ENCODE measurements around the gene SLC7A8. TPM values are rescaled to one million over a fixed set of nuclear protein-coding genes. Genes with fewer than 3 reads are reported as not detected.

Gene SLC7A8
- polyA plus RNA-seq, 1 donor (not counting 4 experiments of a cell fraction or from before 2014, with no cell fraction given), result 29.1 TPM

DNA sequence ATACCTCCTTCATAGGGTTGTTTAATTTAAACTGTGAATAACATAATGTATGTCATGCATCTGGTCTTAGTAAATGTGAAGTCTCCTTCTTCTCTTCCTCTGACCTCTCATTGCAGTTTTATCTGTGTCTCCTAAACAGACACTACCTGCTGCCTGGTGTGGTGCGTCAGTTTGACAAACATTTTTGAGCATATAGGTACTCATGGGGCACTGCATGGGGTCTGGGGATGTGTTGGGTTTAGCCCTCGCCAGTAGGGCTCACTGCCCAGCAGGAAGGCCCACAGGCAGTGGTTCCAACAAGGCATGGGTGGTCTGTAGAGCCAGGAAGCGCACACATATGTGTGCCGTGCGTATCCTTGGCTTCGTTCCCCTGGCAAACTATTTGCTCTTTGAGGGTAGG, 61.4 kb downstream of the SLC7A8 start:
- Histone ChIP-seq H3K9me3 (ENCODE audit: control insufficient read depth, low read depth, low read length) (no peaks in the 10 kb centered on the region), H3K36me3 (ENCODE audit: control insufficient read depth in 2 of 2, extremely low read depth in 1 of 2, insufficient read depth in 2 of 2, low read length in 2 of 2) (peaks cover 0 to 3% of the 10 kb centered on the region in 2 experiments), H3K4me1 (ENCODE audit: control insufficient read depth, extremely low read depth, insufficient read depth, low read length) (peaks cover 15% of the 10 kb centered on the region), H3K27me3 (ENCODE audit: control insufficient read depth, extremely low read depth, insufficient read depth, low read length) (no peaks in the 10 kb centered on the region), H3K9me1 (ENCODE audit: control insufficient read depth, extremely low read depth, insufficient read depth, low read length) (no peaks in the 10 kb centered on the region), H4K20me1 (ENCODE audit: control insufficient read depth, extremely low read depth, insufficient read depth, low read length) (no peaks in the 10 kb centered on the region), H3K4me2 (ENCODE audit: control insufficient read depth, extremely low read depth, insufficient read depth, low read depth, low read length) (no peak overlapping the region), H3K27ac (ENCODE audit: control insufficient read depth, insufficient read depth, low read length) (no peak overlapping the region), H3K4me3 (ENCODE audit: control insufficient read depth in 2 of 3, extremely low read depth in 1 of 3, insufficient read depth in 2 of 3, low read depth in 1 of 3, low read length in 3 of 3) (no peak overlapping the region), H3K9ac (ENCODE audit: control insufficient read depth, extremely low read depth, insufficient read depth, low read length) (no peak overlapping the region), H2AFZ (ENCODE audit: control insufficient read depth, low read length) (no peak overlapping the region), H3K79me2 (ENCODE audit: control insufficient read depth, insufficient read depth, low read length) (no peaks in the 10 kb centered on the region)
- dilution Hi-C loops (cut with MboI; ENCODE audit: extremely low pct_ligation_motif_present, low sequenced_read_pairs), result no loop called here
- TF ChIP-seq CTCF (optimal IDR thresholded peaks at IDR 0.05 in 1 of 3, IDR thresholded peaks at IDR 0.05 in 1 of 3, conservative IDR thresholded peaks at IDR 0.05 in 1 of 3; ENCODE audit: extremely low read depth in 1 of 3, insufficient read depth in 2 of 3, low read length in 3 of 3) (no peak), EZH2 (IDR thresholded peaks at IDR 0.05; ENCODE audit: low read length) (no peak)
- DNase-seq (ENCODE audit: low read depth, low spot score), result no peak
- no peak for FAIRE-seq

DNA sequence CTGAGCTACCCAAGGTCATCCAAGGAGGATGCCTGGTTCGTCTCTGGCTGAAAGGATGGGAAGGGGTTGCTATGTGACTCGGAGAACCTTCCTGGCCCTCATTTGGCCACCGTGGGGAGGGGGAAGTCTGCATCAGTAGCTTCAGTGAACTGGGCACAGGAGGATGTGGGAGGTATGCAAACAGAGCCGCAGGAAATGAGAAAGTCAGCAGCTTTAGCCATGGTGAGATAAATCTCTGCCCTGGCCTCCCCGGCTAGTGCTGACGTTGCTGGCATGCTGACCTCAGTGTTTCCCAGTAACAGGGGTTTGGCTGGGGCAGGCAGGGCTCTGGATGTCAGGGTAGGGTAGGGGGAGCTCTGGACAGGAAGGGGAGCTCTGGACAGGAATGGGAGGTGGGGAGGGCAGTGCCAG, 62.1 kb downstream of the SLC7A8 start:
- no peak for DNase-seq (ENCODE audit: low read depth, low spot score)
- H3K36me3 ChIP-seq (ENCODE audit: control insufficient read depth in 2 of 2, extremely low read depth in 1 of 2, insufficient read depth in 2 of 2, low read length in 2 of 2), result peaks cover 0 to 1% of the 10 kb centered on the region in 2 experiments
- no peak overlapping the region for H3K4me2 ChIP-seq (ENCODE audit: control insufficient read depth, extremely low read depth, insufficient read depth, low read depth, low read length)
- no peak for TF ChIP-seq CTCF (optimal IDR thresholded peaks at IDR 0.05 in 1 of 3, IDR thresholded peaks at IDR 0.05 in 1 of 3, conservative IDR thresholded peaks at IDR 0.05 in 1 of 3; ENCODE audit: extremely low read depth in 1 of 3, insufficient read depth in 2 of 3, low read length in 3 of 3)
- TF ChIP-seq EZH2 (IDR thresholded peaks at IDR 0.05; ENCODE audit: low read length), result no peak
- H4K20me1 ChIP-seq (ENCODE audit: control insufficient read depth, extremely low read depth, insufficient read depth, low read length), result no peaks in the 10 kb centered on the region
- no peak overlapping the region for H3K9ac ChIP-seq (ENCODE audit: control insufficient read depth, extremely low read depth, insufficient read depth, low read length)
- no peaks in the 10 kb centered on the region for H3K79me2 ChIP-seq (ENCODE audit: control insufficient read depth, insufficient read depth, low read length)
- no peaks in the 10 kb centered on the region for H3K9me3 ChIP-seq (ENCODE audit: control insufficient read depth, low read depth, low read length)
- dilution Hi-C loops (cut with MboI; ENCODE audit: extremely low pct_ligation_motif_present, low sequenced_read_pairs), result no loop called here
- FAIRE-seq, result no peak
- H3K4me3 ChIP-seq (ENCODE audit: control insufficient read depth in 2 of 3, extremely low read depth in 1 of 3, insufficient read depth in 2 of 3, low read depth in 1 of 3, low read length in 3 of 3), result no peak overlapping the region
- H2AFZ ChIP-seq (ENCODE audit: control insufficient read depth, low read length), result no peak overlapping the region
- no peaks in the 10 kb centered on the region for H3K9me1 ChIP-seq (ENCODE audit: control insufficient read depth, extremely low read depth, insufficient read depth, low read length)
- H3K27ac ChIP-seq (ENCODE audit: control insufficient read depth, insufficient read depth, low read length), result no peak overlapping the region
- peaks cover 15% of the 10 kb centered on the region for H3K4me1 ChIP-seq (ENCODE audit: control insufficient read depth, extremely low read depth, insufficient read depth, low read length)
- H3K27me3 ChIP-seq (ENCODE audit: control insufficient read depth, extremely low read depth, insufficient read depth, low read length), result no peaks in the 10 kb centered on the region

All from keratinocyte (primary cell).